SK-N-DZ (cell line): ENCODE results near the gene ARHGEF26. TPM values are rescaled to one million over a fixed set of nuclear protein-coding genes. Genes with fewer than 3 reads are reported as not detected.
"Not testable (repeated sequence)": the region's sequence is repeated elsewhere in the genome, so short reads cannot be mapped to it uniquely, and the experiment has no call there.

ENCODE experiments used
- DNase-seq: peaks from one replicate; pipeline ENCODE4 v3.0.0-alpha.2; 2015; ENCODE audit warnings: low spot score
- polyA plus RNA-seq, 2 experiments: library from polyadenylated mRNA; depleted of rRNA; stranded (reverse); fragments of >200 nt; gene quantifications; 2 replicates each; pipeline ENCODE4 v1.2.3, GENCODE V29; 2014

ARHGEF26 gene, protein sequence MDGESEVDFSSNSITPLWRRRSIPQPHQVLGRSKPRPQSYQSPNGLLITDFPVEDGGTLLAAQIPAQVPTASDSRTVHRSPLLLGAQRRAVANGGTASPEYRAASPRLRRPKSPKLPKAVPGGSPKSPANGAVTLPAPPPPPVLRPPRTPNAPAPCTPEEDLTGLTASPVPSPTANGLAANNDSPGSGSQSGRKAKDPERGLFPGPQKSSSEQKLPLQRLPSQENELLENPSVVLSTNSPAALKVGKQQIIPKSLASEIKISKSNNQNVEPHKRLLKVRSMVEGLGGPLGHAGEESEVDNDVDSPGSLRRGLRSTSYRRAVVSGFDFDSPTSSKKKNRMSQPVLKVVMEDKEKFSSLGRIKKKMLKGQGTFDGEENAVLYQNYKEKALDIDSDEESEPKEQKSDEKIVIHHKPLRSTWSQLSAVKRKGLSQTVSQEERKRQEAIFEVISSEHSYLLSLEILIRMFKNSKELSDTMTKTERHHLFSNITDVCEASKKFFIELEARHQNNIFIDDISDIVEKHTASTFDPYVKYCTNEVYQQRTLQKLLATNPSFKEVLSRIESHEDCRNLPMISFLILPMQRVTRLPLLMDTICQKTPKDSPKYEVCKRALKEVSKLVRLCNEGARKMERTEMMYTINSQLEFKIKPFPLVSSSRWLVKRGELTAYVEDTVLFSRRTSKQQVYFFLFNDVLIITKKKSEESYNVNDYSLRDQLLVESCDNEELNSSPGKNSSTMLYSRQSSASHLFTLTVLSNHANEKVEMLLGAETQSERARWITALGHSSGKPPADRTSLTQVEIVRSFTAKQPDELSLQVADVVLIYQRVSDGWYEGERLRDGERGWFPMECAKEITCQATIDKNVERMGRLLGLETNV
- polyA plus RNA-seq (2014; cell fraction: cytosol; rRNA removed), result 10.6 and 11.3 TPM in 2 replicates
- polyA plus RNA-seq (2014; cell fraction: nucleus; rRNA removed), result 9.6 and 10.4 TPM in 2 replicates

DNA sequence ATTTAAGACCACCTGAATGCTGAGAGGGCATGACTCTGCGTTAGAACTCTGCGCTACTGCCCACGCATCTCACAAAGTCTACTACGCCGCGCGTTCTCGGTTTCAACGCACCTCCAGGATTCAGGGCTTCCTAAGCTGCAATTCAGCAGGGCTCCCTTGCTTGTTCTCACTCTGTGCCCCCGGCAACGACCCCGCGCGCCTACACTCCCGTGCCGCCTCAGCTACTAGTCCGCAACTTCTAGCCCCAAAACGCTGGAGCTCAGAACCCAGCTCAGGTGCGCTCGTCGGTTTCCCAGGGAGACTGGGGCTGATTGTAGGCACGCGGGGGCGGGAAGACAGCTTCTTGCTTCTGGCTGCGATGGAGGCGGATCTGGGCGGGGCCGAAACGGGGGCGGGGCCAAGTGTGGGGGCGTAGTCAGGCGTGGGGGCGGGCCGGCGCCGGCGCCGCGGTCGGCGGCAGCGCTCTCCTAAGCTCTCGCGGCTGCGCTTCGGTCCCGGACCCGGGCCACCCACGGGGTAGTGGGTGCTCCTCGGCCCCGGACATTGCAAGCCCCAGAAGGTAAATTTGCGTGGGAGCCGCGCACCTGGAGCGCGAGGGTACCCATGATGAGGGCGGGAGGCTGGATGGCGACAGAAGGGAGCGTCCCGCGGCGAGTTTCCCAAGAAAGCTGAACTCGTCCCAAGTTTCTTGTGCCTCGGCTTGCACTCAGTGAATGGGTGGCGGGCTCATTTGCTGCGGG, at the start of gene ARHGEF26:
Gene ARHGEF26, plus strand, starts transcription at position 430 of the 740 bp plus-strand sequence. CDS start 603 bp downstream, outside the sequence.
- peak; percentile 75 for DNase-seq

DNA sequence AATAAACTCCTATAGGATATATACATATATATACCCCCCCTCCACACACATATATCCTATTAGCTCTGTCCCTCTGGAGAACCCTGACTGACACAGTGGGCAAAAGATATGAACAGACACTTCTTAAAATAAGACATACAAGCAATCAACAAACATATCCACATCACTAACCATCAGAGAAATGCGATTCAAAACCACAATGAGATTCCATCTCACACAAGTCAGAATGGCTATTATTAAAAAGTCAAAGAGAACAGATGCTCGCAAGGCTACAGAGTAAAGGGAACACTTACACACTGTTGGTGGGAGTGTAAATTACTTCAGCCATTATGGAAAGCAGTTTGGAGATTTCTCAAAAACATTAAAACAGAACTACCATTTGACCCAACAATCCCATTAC, 46.2 kb upstream of the ARHGEF26 start:
- DNase-seq, result no peak

DNA sequence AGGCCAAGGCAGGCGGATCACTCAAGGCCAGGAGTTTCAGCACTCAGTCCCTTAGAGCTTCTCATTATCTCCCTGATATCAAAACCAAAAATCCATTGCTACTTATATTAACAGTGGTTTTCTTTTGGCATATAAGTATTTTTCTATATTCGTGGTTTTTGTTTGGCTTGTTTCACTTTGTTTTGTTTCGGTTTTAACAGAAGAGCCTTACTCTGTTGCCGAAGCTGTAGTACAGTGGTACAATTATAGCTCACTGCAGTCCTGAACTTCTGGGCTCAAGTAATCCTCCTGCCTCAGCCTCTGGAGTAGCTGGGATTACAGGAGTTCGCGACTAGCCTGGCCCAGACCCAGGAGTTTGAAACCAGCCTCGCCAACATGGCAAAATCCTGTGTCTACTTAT, 42.5 kb upstream of the ARHGEF26 start:
- no peak for DNase-seq

GRCh38 chr3:154081305-154081704, 39.9 kb upstream of the ARHGEF26 start:
- no peak for DNase-seq

DNA sequence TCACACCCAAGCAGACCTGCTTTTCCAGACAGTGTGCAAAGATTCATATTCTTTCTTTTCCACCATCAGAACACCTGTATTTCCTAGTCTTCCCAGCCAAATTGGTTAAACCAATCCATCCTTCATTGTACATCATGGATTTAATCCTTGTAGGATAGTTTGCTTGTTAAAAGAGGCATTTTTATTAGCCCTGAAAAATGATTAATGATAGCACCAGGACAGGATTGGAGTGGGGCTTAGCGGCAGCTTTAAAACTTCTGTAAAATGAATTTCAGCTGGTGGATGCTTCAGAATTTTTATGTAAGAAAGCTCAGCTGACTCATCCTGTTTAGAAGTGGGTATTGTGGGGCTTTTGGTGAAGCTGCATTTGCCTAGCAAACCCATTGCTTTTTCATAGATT, 36.1 kb upstream of the ARHGEF26 start:
- no peak for DNase-seq

DNA sequence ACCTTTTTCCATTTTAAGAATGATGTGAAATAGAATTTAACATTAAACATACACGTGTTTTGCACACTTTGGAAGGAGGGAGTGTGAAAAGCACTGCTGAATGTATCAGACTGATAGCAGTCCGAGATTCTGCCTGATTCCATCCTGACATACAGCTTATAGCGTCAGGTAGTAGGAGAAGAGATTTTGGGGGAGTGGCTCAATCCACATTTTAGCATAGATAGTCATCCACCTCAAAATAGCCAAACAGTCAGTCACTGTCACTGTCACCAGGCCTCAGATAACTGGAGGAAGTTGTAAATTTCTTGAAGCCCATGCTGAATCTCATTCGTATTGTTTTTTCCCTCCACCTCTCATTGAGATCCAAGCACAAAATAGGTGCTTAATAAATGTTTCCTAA, 35.4 kb upstream of the ARHGEF26 start:
- no peak for DNase-seq

DNA sequence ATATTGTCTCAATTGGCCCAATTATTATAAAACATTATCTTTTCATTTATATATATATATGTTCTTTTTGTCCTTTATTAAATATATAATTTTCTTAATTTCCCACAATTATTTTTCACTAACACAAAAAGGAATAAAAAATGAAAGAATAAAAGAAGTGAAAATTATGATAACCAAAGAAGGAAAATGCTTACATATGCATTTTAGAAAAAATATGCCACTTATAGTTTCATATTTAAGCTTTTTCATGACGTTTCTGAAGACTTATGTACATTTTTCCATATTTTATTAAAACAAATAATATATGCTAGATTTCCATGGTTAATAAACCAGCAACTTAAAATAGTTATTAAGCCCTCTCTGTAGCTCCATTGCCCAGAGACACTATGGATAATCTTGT, 34.9 kb upstream of the ARHGEF26 start:
- DNase-seq, result no peak

DNA sequence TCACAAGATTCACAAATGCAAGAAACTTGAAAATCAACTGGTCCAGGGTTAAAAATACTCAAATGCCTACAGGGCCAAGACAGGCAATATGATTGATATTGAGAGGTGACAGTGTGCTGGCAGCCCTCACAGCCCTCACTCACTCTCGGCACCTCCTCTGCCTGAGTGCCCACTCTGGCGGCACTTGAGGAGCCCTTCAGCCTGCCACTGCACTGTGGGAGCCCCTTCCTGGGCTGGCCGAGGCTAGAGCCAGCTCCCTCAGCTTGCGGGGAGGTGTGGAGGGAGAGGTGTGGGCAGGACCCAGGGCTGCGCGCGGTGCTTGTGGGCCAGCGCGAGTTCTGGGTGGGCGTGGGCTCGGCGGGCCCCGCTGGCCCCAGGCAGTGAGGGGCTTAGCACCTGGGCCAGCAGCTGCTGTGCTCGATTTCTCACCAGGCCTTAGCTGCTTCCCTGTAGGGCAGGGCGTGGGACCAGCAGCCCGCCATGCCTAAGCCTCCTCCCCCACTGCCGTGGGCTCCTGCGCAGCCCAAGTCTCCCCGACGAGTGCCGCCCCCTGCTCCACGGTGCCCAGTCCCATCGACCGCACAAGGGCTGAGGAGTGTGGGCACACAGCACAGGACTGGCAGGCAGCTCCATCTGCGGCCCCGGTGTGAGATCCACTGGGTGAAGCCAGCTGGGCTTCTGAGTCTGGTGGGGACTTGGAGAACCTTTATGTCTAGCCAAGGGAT, 33.3 kb upstream of the ARHGEF26 start:
- DNase-seq, result not testable (repeated sequence)

DNA sequence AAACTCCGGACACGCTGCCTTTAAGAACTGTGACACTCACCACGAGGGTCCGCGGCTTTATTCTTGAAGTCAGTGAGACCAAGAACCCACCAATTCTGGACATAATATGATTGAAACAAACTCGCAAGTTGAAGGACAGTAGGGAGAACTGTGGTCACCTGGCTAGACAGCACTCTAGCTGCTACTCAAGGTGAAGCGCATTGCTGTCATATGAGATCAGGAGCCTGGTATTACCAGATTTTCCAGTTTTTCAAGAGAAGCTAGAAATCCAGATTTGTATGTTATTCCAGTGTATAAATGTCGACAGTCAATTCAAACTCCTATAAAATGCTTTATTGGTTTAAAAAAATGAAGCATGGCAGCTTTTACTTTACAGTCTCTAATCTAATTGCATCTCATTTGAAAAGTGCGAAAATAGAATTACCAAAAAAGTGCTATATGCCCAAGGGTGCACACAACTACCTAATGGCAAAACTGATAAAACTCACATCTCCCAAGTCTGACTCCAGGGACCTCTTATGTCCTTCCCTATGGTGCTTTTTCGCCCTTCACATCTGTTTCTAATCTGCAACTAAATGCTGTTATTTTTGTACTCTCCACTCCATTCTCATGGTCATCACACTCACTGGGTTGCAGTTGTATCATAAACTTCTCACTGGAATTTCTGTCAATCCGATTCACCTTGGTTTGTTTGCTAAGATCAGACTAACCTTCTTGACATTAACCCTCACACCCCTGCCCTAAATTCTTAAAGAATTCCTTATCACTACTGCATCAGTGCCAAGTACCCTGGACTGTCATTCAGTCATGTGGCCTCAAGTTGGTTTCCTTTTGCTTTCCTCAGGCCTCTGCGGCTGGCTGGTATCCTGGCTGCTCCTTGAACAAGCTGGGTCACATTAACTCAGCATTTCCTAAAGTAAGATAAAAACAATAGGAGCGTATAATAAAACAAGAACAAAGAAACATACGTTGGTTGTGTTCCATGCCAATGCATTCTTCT, 31.5 kb upstream of the ARHGEF26 start:
- peak; percentile 37 for DNase-seq

DNA sequence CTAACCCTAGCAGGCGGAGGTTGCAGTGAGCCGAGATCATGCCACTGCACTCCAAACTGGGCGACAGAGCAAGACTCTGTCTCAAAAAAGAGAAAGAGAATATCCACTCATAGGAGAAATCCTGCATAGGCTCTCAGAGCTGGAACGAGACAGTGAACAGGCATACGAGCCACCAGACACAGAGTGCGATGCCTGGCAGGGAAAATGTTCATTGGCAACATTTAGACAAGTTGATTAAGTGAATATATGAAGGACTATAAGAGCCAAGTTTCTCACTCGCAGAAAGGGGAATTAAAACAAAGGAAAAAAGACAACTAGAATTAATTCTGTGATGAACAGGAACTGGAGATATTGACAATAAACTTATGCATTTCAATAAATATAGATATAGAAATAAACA, 27.1 kb upstream of the ARHGEF26 start:
- DNase-seq, result no peak

- DNase-seq, result no peak
Observed at GRCh38 chr3:154095832-154096421, 25.3 kb upstream of the ARHGEF26 start.

DNA sequence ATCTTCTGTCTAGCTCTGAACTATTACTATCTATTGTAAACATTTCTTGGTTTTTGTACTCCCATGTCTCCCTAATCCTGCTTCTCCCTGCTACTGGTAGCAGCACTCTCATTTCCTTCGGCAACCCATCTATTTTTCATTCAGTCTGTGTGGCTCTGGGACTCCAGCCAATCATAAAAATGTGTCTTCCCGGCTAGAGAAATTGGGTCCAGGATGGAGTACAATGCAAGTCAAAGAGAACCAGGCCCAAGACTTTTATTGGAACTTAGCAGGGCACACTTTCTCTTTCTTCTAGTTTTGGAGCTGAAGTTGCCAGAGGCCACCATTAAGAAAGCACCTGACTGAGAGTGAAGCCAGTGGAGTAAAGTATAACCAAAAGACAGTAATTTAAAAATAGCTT, 22.8 kb upstream of the ARHGEF26 start:
- no peak for DNase-seq

DNA sequence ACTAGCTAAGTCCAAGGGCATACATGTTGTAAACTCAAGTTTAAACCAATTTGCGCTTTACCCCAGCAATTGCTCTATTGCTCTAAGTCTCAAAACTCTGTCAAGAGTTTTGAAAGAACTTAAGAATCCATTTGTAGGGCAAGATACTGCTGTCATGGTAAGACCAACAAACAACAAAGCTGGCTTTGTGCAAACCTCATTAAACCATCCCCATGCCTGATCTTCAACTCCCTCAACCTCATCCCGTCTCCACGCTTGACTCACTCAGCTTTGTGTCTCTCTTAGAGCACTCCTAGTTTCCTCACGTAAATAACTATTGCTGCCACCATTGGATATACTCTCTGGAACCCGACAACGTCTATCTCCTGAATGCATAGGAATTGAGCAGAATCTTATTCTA, 20.6 kb upstream of the ARHGEF26 start:
- no peak for DNase-seq

DNA sequence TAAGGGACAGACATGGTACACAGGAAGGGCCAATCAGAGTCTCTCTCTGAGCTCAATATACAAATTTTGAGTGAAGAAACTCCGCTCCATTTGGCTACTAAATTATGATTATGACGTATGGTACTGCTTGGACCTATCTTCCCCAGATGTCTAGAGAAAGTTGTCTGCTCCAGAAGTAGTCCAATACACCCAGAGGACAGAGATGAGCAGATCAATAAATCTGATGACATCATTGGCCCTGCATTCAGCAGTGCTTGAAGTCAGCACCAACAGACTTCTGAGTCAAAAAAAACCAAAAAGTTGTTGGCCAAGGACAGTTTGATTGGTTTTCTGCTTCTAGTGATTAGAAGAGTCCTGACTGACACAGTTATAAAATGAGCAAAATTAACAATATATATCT, 19.9 kb upstream of the ARHGEF26 start:
- DNase-seq, result no peak

DNA sequence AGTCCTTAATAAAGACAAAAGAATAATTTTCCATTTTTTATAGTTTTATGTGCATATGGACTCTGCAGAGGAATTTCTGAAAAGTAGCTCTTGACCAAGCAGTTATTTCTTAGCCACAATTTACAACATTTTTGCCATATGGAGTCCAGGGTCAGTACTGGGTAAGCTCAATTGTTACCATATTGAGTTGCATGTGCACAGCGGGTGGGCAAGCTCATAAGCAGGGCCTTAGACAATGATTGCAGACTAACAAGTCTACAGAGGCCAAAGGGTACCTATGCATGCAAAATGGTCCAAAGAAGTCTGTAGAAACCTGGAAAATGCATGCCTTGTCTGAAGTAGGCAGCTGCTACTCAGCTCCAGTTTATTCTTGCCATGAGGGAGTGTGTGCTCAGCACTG, 19.0 kb upstream of the ARHGEF26 start:
- DNase-seq, result no peak

DNA sequence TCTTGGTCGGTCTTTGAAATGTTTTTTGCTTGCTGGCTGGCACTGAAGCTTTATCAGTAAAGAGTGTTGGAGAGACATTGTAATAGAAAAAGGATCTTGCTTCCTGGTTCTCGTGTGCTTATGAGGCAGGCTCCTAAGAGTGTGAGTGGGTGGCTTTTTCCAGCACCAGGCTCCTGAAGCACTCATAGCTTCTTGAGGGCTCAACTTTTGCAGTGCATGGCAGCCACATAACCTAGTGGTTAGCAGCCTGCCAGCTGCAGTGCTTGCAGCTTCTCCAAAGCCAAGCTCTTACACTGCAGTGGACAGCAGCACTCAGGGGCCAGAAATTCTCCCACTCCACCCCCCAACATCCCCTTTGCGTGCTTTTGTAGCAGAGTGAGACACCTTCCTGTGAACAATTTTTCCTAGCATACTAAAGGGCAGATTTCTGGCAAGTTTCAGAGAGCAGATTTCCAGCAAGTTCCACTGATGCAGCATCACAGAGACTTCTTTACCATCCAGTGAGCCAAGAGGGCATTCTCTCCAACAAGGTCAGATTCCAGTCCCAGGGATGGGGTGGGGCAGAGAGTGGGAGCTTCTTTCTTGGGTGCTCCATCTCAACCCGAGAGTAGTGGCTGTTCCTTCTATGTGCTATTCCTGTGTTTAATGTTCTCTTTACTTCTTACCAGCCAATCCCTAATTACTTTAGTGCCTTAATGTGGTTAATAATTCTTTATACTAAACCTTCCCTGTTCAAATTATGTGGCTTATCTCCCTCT, 15.8 kb upstream of the ARHGEF26 start:
- no peak for DNase-seq

DNA sequence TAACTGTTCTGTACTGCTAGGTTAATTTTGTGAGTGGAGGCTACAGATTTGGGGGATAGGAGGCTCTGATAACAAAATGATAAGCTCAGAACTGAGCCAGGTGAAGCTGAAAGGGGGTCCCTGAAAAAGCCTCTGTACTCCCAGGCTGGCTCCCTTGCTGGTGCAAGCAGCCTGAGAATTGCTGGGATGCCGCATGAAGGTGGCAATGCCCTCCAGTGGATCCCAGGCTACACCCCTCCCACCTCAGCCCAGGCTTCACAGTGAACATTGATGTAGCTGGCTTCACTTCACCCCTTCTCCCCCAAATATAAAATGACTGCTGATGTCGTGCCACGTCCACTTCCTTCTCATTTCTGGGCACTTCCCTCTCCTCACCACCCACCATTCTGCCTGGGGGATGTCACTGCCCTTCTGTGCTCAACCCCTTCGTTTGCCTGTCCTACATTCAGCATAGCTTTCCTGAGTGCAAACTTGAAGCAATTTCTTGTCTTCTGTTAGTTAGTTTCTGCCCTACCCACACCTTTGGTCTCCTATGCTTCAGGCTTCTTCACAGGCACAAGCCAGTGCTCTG, 9.7 kb upstream of the ARHGEF26 start:
- DNase-seq, result no peak

DNA sequence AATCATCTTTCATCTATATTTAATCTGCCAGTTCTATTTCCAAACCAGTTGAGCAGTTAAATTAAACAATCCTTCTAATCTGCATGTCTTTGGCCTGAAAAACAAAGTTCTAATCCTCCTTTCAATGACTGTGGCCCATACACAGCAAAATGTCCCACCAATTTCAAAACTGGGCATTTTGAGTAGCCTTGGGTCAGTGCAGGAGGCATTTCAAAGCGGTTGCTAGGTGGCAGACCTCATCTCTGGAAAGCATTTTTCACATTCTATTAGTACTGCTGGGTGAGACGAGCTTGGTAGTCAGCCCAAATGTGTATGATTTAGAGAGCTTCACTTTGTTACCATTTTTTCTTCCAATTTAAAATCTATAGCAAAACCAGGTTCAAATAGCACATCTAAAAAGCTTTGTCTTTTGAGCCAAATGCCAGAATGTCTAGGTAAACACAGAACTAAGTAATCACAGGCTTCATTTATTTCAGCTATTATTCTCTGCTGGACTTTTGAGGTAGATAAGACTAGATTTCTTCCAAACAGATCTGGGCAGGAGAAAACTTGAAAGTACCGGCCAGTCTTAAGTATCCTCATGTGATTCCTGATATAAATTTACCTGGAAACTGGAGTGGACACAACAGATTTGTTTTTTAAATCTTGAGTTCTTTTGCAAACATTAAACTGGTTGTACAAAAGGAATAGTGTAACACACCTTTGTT, 8.9 kb upstream of the ARHGEF26 start:
- DNase-seq, result no peak
